HepG2 (cell line): ENCODE results near the gene ZFP82. TPM values are rescaled to one million over a fixed set of nuclear protein-coding genes. Genes with fewer than 3 reads are reported as not detected.

ENCODE experiments used
- BRD4 ChIP-seq: sonication (generic); formaldehyde crosslinking; IDR thresholded peaks from 2 replicates; pipeline ENCODE4 v1.4.0; 2020; ENCODE audit warnings: missing genetic modification reagents
- EEA1 ChIP-seq: sonication (generic); formaldehyde crosslinking; IDR thresholded peaks from 2 replicates; pipeline ENCODE4 v1.5.1; 2020; ENCODE audit warnings: mild to moderate bottlenecking, missing genetic modification reagents, borderline replicate concordance
- GTF3A ChIP-seq: sonication (generic); formaldehyde crosslinking; conservative IDR thresholded peaks from 2 replicates; pipeline ENCODE4 v1.4.0; 2020; ENCODE audit warnings: mild to moderate bottlenecking, missing genetic modification reagents
- HNRNPUL1 ChIP-seq: fragments of 200-400 bp; formaldehyde crosslinking; IDR thresholded peaks from 2 replicates; pipeline ENCODE4 v1.6.1; 2017; ENCODE audit warnings: low read depth, mild to moderate bottlenecking, low read length, moderate library complexity
- HOXD1 ChIP-seq: sonication (generic); formaldehyde crosslinking; IDR thresholded peaks from 2 replicates; pipeline ENCODE4 v1.5.0; 2020; ENCODE audit warnings: missing genetic modification reagents
- KMT2B ChIP-seq: IDR thresholded peaks from 2 replicates; pipeline ENCODE4 v1.6.1; 2016; ENCODE audit warnings: missing genetic modification reagents, missing compliant biosample characterization
- MTF1 ChIP-seq: sonication (generic); formaldehyde crosslinking; IDR thresholded peaks from 2 replicates; pipeline ENCODE4 v1.5.0; 2020; ENCODE audit warnings: missing genetic modification reagents
- NFKB2 ChIP-seq: sonication (generic); formaldehyde crosslinking; IDR thresholded peaks from 2 replicates; pipeline ENCODE4 v1.4.0; 2020; ENCODE audit warnings: missing genetic modification reagents, borderline replicate concordance
- PRMT3 ChIP-seq: sonication (generic); formaldehyde crosslinking; IDR thresholded peaks from 2 replicates; pipeline ENCODE4 v1.8.1; 2022; ENCODE audit warnings: low read depth, mild to moderate bottlenecking, moderate library complexity, missing genetic modification reagents, borderline replicate concordance
- SALL1 ChIP-seq: sonication (generic); formaldehyde crosslinking; IDR thresholded peaks from 2 replicates; pipeline ENCODE4 v1.8.0; 2022; ENCODE audit warnings: mild to moderate bottlenecking, missing genetic modification reagents
- SATB2 ChIP-seq: sonication (generic); formaldehyde crosslinking; IDR thresholded peaks from 2 replicates; pipeline ENCODE4 v1.5.0; 2020; ENCODE audit warnings: missing genetic modification reagents
- STAT5B ChIP-seq: sonication (generic); formaldehyde crosslinking; IDR thresholded peaks from 2 replicates; pipeline ENCODE4 v1.4.0; 2020; ENCODE audit warnings: missing genetic modification reagents
- ZBTB1 ChIP-seq: sonication (generic); formaldehyde crosslinking; IDR thresholded peaks from 2 replicates; pipeline ENCODE4 v1.4.0; 2020; ENCODE audit warnings: missing genetic modification reagents, borderline replicate concordance
- ZFP36L2 ChIP-seq: sonication (generic); formaldehyde crosslinking; IDR thresholded peaks from 2 replicates; pipeline ENCODE4 v1.4.0; 2020; ENCODE audit warnings: missing genetic modification reagents
- ZNF230 ChIP-seq: sonication (generic); formaldehyde crosslinking; IDR thresholded peaks from 2 replicates; pipeline ENCODE4 v1.4.0; 2020; ENCODE audit warnings: mild to moderate bottlenecking, missing genetic modification reagents
- ZNF430 ChIP-seq: sonication (generic); formaldehyde crosslinking; IDR thresholded peaks from 2 replicates; pipeline ENCODE4 v1.9.0; 2021; ENCODE audit warnings: mild to moderate bottlenecking, missing genetic modification reagents
- ZNF609 ChIP-seq: sonication (generic); formaldehyde crosslinking; IDR thresholded peaks from 2 replicates; pipeline ENCODE4 v1.4.0; 2020; ENCODE audit warnings: mild to moderate bottlenecking, missing genetic modification reagents, borderline replicate concordance
- ZNF792 ChIP-seq: IDR thresholded peaks from 2 replicates; pipeline ENCODE4 v1.6.1; 2016
- polyA plus RNA-seq, 8 experiments: library from polyadenylated mRNA; depleted of rRNA in 3 of 8; stranded (reverse) in 7 of 8; unstranded in 1 of 8; fragments of >200 nt; fragmentation: Illumina TruSeq in 4 of 8; extraction: Trizol in 4 of 8; gene quantifications; 2 replicates each; pipeline versions ENCODE4 v1.2.1 to v1.2.3, GENCODE V29; 2011 to 2016; ENCODE audit warnings: low read depth in 4 of 8, missing spikeins in 1 of 8, mixed read lengths in 1 of 8; ENCODE audit not compliant: insufficient read depth in 1 of 8
- total RNA-seq, 5 experiments: library from RNA; depleted of rRNA; stranded (reverse); fragments of >200 nt; fragmentation: Illumina TruSeq; extraction: Trizol; gene quantifications; 2 replicates each; pipeline ENCODE4 v1.2.3, GENCODE V29; 2016; ENCODE audit warnings: low read depth in 1 of 5
- TF ChIP-seq, protein P1 (sequence below): sonication (generic); formaldehyde crosslinking; IDR thresholded peaks from 2 replicates; pipeline ENCODE4 v1.4.0; 2020; ENCODE audit warnings: missing genetic modification reagents, low read depth, mild to moderate bottlenecking, borderline replicate concordance
- TF ChIP-seq, protein P2 (sequence below): sonication (generic); formaldehyde crosslinking; IDR thresholded peaks from 2 replicates; pipeline ENCODE4 v1.5.0; 2020; ENCODE audit warnings: mild to moderate bottlenecking, missing genetic modification reagents, borderline replicate concordance

ZFP82 gene
- total and polyA plus RNA-seq, 2 of the 13 experiments (the other 11 are each of a cell fraction or from before 2014, with no cell fraction given), result 1.7 to 4.3 TPM

GRCh38 chr19:36378625-36379509 is 39.6 kb downstream of the ZFP82 start, which contains the start of gene ZFP14 (continued):
- TF ChIP-seq ZNF609, result no peak
- TF ChIP-seq HOXD1 (CRISPR knock-in tag), result peak; percentile 37; the same call in 1 of the 2 replicates
- TF ChIP-seq SALL1 (CRISPR knock-in tag), result peak; percentile 85
- 0 out of 2 replicates have a peak, but pooled peaks have one; percentile 13 for TF ChIP-seq SATB2 (CRISPR knock-in tag)
- 0 out of 2 replicates have a peak, but pooled peaks have one; percentile 6 for TF ChIP-seq PRMT3
- TF ChIP-seq, protein P1, sequence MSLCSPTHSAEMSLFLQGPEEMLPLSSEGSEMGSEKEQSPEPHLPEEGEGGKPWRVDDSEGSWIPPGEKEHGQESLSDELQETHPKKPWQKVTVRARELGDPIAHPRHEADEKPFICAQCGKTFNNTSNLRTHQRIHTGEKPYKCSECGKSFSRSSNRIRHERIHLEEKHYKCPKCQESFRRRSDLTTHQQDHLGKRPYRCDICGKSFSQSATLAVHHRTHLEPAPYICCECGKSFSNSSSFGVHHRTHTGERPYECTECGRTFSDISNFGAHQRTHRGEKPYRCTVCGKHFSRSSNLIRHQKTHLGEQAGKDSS, result no peak
- TF ChIP-seq BRD4 (CRISPR knock-in tag), result 0 out of 2 replicates have a peak, but pooled peaks have one; percentile 47
- peak; percentile 76 for TF ChIP-seq KMT2B
- no peak for TF ChIP-seq HNRNPUL1
- peak; percentile 75 for TF ChIP-seq ZNF430 (CRISPR knock-in tag)
- TF ChIP-seq STAT5B (CRISPR knock-in tag), result no peak
- no peak; the same call in 1 of the 2 replicates for TF ChIP-seq ZNF230 (CRISPR knock-in tag)
- TF ChIP-seq NFKB2 (CRISPR knock-in tag), result peak; percentile 78; the same call in 1 of the 2 replicates
- no peak for TF ChIP-seq ZBTB1 (CRISPR knock-in tag)
- TF ChIP-seq, protein P2, sequence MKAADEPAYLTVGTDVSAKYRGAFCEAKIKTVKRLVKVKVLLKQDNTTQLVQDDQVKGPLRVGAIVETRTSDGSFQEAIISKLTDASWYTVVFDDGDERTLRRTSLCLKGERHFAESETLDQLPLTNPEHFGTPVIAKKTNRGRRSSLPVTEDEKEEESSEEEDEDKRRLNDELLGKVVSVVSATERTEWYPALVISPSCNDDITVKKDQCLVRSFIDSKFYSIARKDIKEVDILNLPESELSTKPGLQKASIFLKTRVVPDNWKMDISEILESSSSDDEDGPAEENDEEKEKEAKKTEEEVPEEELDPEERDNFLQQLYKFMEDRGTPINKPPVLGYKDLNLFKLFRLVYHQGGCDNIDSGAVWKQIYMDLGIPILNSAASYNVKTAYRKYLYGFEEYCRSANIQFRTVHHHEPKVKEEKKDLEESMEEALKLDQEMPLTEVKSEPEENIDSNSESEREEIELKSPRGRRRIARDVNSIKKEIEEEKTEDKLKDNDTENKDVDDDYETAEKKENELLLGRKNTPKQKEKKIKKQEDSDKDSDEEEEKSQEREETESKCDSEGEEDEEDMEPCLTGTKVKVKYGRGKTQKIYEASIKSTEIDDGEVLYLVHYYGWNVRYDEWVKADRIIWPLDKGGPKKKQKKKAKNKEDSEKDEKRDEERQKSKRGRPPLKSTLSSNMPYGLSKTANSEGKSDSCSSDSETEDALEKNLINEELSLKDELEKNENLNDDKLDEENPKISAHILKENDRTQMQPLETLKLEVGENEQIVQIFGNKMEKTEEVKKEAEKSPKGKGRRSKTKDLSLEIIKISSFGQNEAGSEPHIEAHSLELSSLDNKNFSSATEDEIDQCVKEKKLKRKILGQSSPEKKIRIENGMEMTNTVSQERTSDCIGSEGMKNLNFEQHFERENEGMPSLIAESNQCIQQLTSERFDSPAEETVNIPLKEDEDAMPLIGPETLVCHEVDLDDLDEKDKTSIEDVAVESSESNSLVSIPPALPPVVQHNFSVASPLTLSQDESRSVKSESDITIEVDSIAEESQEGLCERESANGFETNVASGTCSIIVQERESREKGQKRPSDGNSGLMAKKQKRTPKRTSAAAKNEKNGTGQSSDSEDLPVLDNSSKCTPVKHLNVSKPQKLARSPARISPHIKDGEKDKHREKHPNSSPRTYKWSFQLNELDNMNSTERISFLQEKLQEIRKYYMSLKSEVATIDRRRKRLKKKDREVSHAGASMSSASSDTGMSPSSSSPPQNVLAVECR, result peak; percentile 94; the same call in 1 of the 2 replicates
- no peak for TF ChIP-seq EEA1
- TF ChIP-seq ZFP36L2 (CRISPR knock-in tag), result no peak
- no peak for TF ChIP-seq GTF3A (CRISPR knock-in tag)
- TF ChIP-seq MTF1, result no peak; the same call in 1 of the 2 replicates
- peak; percentile 88; the same call in 1 of the 2 replicates for TF ChIP-seq ZNF792
